Spleen (tissue), 7 donors: ENCODE results near the gene SSR4.

Experiments used
- POLR2AphosphoS5 ChIP-seq, 3 donors: sonication (generic); formaldehyde crosslinking; IDR thresholded peaks; one replicate each; pipeline ENCODE4 v1.5.1; 2017; ENCODE audit warnings: antibody characterized with exemption in 3 of 3
- TF ChIP-seq, protein P1 (sequence below), 11 experiments: fragments of 200-600 bp in 7 of 11; fragments of 450-650 bp in 4 of 11; sonication (generic) in 4 of 11; IDR thresholded peaks in 8 of 11; conservative IDR thresholded peaks in 3 of 11; 1 replicate in 7 of 11; 2 replicates in 4 of 11; pipeline versions ENCODE4 v1.4.0 to v1.8.0; 2016 to 2021; ENCODE audit warnings: antibody characterized with exemption in 11 of 11, inconsistent platforms in 4 of 11, mild to moderate bottlenecking in 1 of 11
- donor health status: DM: no; HTN: no; CAD: no; lungs with moderate emphysema.
- donor health status: DM: no; HTN: no; CAD: no.
- donor health status: DM: no; HTN: no; CAD: no.

DNA sequence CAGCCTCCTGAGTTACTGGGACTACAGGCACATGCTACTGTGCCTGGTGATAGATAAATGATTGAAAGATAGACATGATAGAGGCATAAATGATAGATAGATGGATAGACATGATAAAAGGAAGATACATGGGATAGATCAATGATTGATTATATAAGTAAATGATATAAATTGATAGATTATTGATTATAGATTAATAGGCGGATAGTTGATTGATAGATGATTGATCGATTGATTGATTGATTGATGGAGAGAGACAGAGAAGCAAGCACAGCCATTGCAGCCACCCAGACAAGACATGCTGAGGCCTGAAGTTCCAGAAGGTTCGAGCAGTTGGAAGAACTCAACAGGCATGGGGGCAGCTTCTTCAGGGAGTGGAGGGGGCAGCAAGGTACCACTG lies 48.1 kb upstream of the SSR4 start:
- TF ChIP-seq, protein P1, sequence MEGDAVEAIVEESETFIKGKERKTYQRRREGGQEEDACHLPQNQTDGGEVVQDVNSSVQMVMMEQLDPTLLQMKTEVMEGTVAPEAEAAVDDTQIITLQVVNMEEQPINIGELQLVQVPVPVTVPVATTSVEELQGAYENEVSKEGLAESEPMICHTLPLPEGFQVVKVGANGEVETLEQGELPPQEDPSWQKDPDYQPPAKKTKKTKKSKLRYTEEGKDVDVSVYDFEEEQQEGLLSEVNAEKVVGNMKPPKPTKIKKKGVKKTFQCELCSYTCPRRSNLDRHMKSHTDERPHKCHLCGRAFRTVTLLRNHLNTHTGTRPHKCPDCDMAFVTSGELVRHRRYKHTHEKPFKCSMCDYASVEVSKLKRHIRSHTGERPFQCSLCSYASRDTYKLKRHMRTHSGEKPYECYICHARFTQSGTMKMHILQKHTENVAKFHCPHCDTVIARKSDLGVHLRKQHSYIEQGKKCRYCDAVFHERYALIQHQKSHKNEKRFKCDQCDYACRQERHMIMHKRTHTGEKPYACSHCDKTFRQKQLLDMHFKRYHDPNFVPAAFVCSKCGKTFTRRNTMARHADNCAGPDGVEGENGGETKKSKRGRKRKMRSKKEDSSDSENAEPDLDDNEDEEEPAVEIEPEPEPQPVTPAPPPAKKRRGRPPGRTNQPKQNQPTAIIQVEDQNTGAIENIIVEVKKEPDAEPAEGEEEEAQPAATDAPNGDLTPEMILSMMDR (IDR thresholded peaks at IDR 0.05 in 8 of 11, conservative IDR thresholded peaks at IDR 0.05 in 3 of 11), result no peak
- no peak for TF ChIP-seq POLR2AphosphoS5 (IDR thresholded peaks at IDR 0.05)
